Activated T-helper 1 cell treated with anti-CD3 and anti-CD28 coated beads, Interleukin-2, amount 50 U/mL, for 16 hours (primary cell): Measurements from ENCODE around the gene NRARP.
A peak's percentile ranks its signal among the peaks of the same experiment; 100 is the strongest.
"Not testable (repeated sequence)": the region's sequence is repeated elsewhere in the genome, so short reads cannot be mapped to it uniquely, and the experiment has no call there.

Experiments
- DNase-seq, 2 donors: peaks; one replicate each; pipeline ENCODE4 v3.0.0-alpha.2; 2020; ENCODE audit warnings: low read depth in 1 of 2, low spot score in 1 of 2

Gene NRARP

GRCh38 chr9:137302118-137302448 lies at the start of gene NRARP:
Gene NRARP (minus strand): TSS chr9:137302271. CDS start chr9:137301928, 343 bp downstream.
- peak; percentile 76 to 90 for DNase-seq

- DNase-seq: no peak
These were observed 48.9 kb upstream of the NRARP start for GRCh38 chr9:137350696-137351584.

GRCh38 chr9:137349471-137350033 lies 47.5 kb upstream of the NRARP start:
- no peak for DNase-seq

GRCh38 chr9:137348769-137349470 lies 46.8 kb upstream of the NRARP start:
- DNase-seq: no peak

- no peak for DNase-seq
These were observed 45.9 kb upstream of the NRARP start for GRCh38 chr9:137347928-137348327.

- DNase-seq: no peak
These were observed 40.4 kb upstream of the NRARP start for GRCh38 chr9:137342482-137342881.

GRCh38 chr9:137341227-137341626 lies 39.2 kb upstream of the NRARP start:
- no peak for DNase-seq

GRCh38 chr9:137339908-137340462 lies 37.9 kb upstream of the NRARP start:
- not testable (repeated sequence) for DNase-seq

GRCh38 chr9:137339045-137339907 lies 37.2 kb upstream of the NRARP start:
- no peak for DNase-seq

- DNase-seq: no peak
These were observed 34.7 kb upstream of the NRARP start for GRCh38 chr9:137336735-137337134.

- no peak for DNase-seq
These were observed 31.1 kb upstream of the NRARP start for GRCh38 chr9:137333016-137333671.

GRCh38 chr9:137331929-137332328 lies 29.9 kb upstream of the NRARP start:
- DNase-seq: no peak

- DNase-seq: no peak
These were observed 28.6 kb upstream of the NRARP start for GRCh38 chr9:137330689-137331088.

GRCh38 chr9:137329590-137329989 lies 27.5 kb upstream of the NRARP start:
- not testable (repeated sequence) for DNase-seq

GRCh38 chr9:137327641-137328550 lies 25.8 kb upstream of the NRARP start:
- DNase-seq: not testable (repeated sequence)

GRCh38 chr9:137326445-137327065 lies 24.5 kb upstream of the NRARP start:
- DNase-seq: no peak

GRCh38 chr9:137325799-137326198 lies 23.7 kb upstream of the NRARP start:
- no peak for DNase-seq

GRCh38 chr9:137325124-137325523 lies 23.1 kb upstream of the NRARP start:
- no peak for DNase-seq
